ENCODE measurements around the gene KCP. TPM values are rescaled to one million over a fixed set of nuclear protein-coding genes. Genes with fewer than 3 reads are reported as not detected.

KCP gene
- total and polyA plus RNA-seq, 2 of the 13 experiments (the other 11 are each of a cell fraction or from before 2014, with no cell fraction given), result 0.37 to 1.0 TPM

DNA sequence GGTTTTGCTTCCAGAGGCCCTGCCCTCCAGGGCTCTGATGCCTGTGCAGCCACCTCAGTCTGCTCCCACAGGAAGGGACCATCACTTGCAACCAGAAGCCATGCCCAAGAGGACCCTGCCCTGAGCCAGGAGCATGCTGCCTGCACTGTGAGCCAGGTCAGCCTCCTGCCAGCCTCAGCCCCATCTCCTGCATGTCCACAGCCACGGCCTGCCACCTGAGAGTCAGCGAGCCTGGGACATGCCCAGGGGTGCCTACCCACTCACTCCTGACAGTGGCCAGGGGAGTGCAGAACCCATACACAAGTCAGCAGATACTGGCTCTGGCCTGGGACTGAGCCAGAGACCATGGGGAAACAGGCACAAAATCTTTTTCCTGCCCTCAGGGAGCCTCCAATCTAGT lies 6.6 kb upstream of the KCP start:
- FAIRE-seq, result no peak
- no peak overlapping the region for H3K4me2 ChIP-seq (ENCODE audit: low read depth, low read length)
- H3K4me3 ChIP-seq (replicated peaks in 1 of 3; ENCODE audit: insufficient read depth in 1 of 3, low read depth in 2 of 3, low read length in 3 of 3), result no peak overlapping the region
- CTCF ChIA-PET (ENCODE audit: low intra/inter-chr PET ratio, low total read pairs), result no interaction called here
- POLR2A ChIA-PET, result no interaction called here
- intact Hi-C loops (cut with micrococcal nuclease; ENCODE audit: unreplicated experiment), result no loop called here
- H3K4me1 ChIP-seq (ENCODE audit: insufficient read depth, low read length), result no peaks in the 10 kb centered on the region; the same call in 1 of the 2 replicates
- no peak overlapping the region for H3K9ac ChIP-seq (ENCODE audit: insufficient read depth, low read depth, low read length)
- BruUV-seq (replicated peaks), result no TSS peak
- in situ Hi-C loops (cut with HindIII; ENCODE audit: extremely low pct_ligation_motif_present, low pct_unique_long_range_greater_than_20kb), result no loop called here
- no peak overlapping the region for H2AFZ ChIP-seq (ENCODE audit: low read length)
- peaks cover 4 to 39% of the 10 kb centered on the region in 2 experiments; a peak in 4 of 5 replicates for H3K27me3 ChIP-seq (ENCODE audit: control insufficient read depth in 1 of 2, insufficient read depth in 2 of 2, low read length in 2 of 2)
- H3K9me3 ChIP-seq (ENCODE audit: low read length), result no peaks in the 10 kb centered on the region
- no peak for DNase-seq (ENCODE audit: low spot score)
- no peaks in the 10 kb centered on the region for H3K36me3 ChIP-seq (replicated peaks in 1 of 2; ENCODE audit: control insufficient read depth in 1 of 2, insufficient read depth in 2 of 2, low read length in 2 of 2)
- no peaks in the 10 kb centered on the region for H4K20me1 ChIP-seq (ENCODE audit: insufficient read depth, low read length)
- H3K79me2 ChIP-seq (ENCODE audit: insufficient read depth, low read length), result no peaks in the 10 kb centered on the region
- no peak for ATAC-seq
- TF ChIP-seq, protein P1, sequence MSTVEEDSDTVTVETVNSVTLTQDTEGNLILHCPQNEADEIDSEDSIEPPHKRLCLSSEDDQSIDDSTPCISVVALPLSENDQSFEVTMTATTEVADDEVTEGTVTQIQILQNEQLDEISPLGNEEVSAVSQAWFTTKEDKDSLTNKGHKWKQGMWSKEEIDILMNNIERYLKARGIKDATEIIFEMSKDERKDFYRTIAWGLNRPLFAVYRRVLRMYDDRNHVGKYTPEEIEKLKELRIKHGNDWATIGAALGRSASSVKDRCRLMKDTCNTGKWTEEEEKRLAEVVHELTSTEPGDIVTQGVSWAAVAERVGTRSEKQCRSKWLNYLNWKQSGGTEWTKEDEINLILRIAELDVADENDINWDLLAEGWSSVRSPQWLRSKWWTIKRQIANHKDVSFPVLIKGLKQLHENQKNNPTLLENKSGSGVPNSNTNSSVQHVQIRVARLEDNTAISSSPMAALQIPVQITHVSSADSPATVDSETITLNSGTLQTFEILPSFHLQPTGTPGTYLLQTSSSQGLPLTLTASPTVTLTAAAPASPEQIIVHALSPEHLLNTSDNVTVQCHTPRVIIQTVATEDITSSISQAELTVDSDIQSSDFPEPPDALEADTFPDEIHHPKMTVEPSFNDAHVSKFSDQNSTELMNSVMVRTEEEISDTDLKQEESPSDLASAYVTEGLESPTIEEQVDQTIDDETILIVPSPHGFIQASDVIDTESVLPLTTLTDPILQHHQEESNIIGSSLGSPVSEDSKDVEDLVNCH (CRISPR knock-in tag; IDR thresholded peaks at IDR 0.05), result no peak
- no peak for TF ChIP-seq ZNF143 (CRISPR knock-in tag; IDR thresholded peaks at IDR 0.05)
- TF ChIP-seq, protein P2, sequence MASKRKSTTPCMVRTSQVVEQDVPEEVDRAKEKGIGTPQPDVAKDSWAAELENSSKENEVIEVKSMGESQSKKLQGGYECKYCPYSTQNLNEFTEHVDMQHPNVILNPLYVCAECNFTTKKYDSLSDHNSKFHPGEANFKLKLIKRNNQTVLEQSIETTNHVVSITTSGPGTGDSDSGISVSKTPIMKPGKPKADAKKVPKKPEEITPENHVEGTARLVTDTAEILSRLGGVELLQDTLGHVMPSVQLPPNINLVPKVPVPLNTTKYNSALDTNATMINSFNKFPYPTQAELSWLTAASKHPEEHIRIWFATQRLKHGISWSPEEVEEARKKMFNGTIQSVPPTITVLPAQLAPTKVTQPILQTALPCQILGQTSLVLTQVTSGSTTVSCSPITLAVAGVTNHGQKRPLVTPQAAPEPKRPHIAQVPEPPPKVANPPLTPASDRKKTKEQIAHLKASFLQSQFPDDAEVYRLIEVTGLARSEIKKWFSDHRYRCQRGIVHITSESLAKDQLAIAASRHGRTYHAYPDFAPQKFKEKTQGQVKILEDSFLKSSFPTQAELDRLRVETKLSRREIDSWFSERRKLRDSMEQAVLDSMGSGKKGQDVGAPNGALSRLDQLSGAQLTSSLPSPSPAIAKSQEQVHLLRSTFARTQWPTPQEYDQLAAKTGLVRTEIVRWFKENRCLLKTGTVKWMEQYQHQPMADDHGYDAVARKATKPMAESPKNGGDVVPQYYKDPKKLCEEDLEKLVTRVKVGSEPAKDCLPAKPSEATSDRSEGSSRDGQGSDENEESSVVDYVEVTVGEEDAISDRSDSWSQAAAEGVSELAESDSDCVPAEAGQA (IDR thresholded peaks at IDR 0.05; ENCODE audit: low read depth), result no peak
- TF ChIP-seq, protein P2 (CRISPR knock-in tag; IDR thresholded peaks at IDR 0.05; ENCODE audit: borderline replicate concordance), result no peak
- no peak for TF ChIP-seq MXD4 (CRISPR knock-in tag; IDR thresholded peaks at IDR 0.05)
- no peak overlapping the region for H3K27ac ChIP-seq (ENCODE audit: extremely low read length, insufficient read depth, low read length)
- 80% methylated on average over 1 of the region's 2 CpGs for WGBS (ENCODE audit: low lambda C conversion rate)
